Panc1 (cell line): Measurements from ENCODE around the gene ZNF500.
A peak's percentile ranks its signal among the peaks of the same experiment; 100 is the strongest.

Experiments used
- CTCF ChIP-seq: fragments of 450-650 bp; IDR thresholded peaks from 2 replicates; pipeline ENCODE4 v1.5.1; 2017; ENCODE audit warnings: mild to moderate bottlenecking
- POLR2AphosphoS5 ChIP-seq: IDR thresholded peaks from 2 replicates; pipeline ENCODE4 v1.6.1; 2012; ENCODE audit warnings: mild to moderate bottlenecking, low read depth, low read length, moderate library complexity
- REST ChIP-seq, 2 experiments: IDR thresholded peaks; 2 replicates each; pipeline ENCODE4 v1.6.1; 2011 to 2012; ENCODE audit warnings: low read depth in 2 of 2, control low read depth in 1 of 2, low read length in 1 of 2, mild to moderate bottlenecking in 1 of 2, moderate library complexity in 1 of 2; ENCODE audit not compliant: insufficient read depth in 1 of 2

GRCh38 chr16:4768549-4769305 lies 1.8 kb upstream of the ZNF500 start:
- no peak for TF ChIP-seq CTCF
- peak; percentile 94 for TF ChIP-seq POLR2AphosphoS5
- no peak for TF ChIP-seq REST (IDR thresholded peaks at IDR 0.05; ENCODE audit: insufficient read depth in 1 of 2, low read depth in 2 of 2, low read length in 1 of 2)
